ENCODE measurements around the gene STARD9.

Gene STARD9

GRCh38 chr15:42627485-42627884 lies 52.1 kb downstream of the STARD9 start:
- no peak for DNase-seq (ENCODE audit: low read depth)

GRCh38 chr15:42628761-42629160 lies 53.4 kb downstream of the STARD9 start:
- no peak for DNase-seq (ENCODE audit: low read depth)

- DNase-seq (ENCODE audit: low read depth): no peak
Measured at GRCh38 chr15:42632105-42632675, 56.8 kb downstream of the STARD9 start.

- peak; percentile 7 for DNase-seq (ENCODE audit: low read depth)
Measured at GRCh38 chr15:42640109-42640508, 64.7 kb downstream of the STARD9 start.

- peak; percentile 89 for DNase-seq (ENCODE audit: low read depth)
Measured at GRCh38 chr15:42650208-42651066, 75.0 kb downstream of the STARD9 start.

GRCh38 chr15:42665827-42666226 lies 90.4 kb downstream of the STARD9 start:
- DNase-seq (ENCODE audit: low read depth): no peak

- no peak for DNase-seq (ENCODE audit: low read depth)
Measured at GRCh38 chr15:42667855-42668254, 92.4 kb downstream of the STARD9 start.

GRCh38 chr15:42670451-42670850 lies 95.0 kb downstream of the STARD9 start:
- DNase-seq (ENCODE audit: low read depth): no peak

GRCh38 chr15:42672444-42672843 lies 97.0 kb downstream of the STARD9 start:
- no peak for DNase-seq (ENCODE audit: low read depth)

GRCh38 chr15:42674472-42674871 lies 99.1 kb downstream of the STARD9 start:
- DNase-seq (ENCODE audit: low read depth): no peak

GRCh38 chr15:42675021-42675420 lies 99.6 kb downstream of the STARD9 start:
- DNase-seq (ENCODE audit: low read depth): no peak

- DNase-seq (ENCODE audit: low read depth): no peak
Measured at GRCh38 chr15:42679285-42680141, 104.1 kb downstream of the STARD9 start.

- peak; percentile 32 for DNase-seq (ENCODE audit: low read depth)
Measured at GRCh38 chr15:42680142-42680482, 104.7 kb downstream of the STARD9 start.

- DNase-seq (ENCODE audit: low read depth): no peak
Measured at GRCh38 chr15:42681119-42681518, 105.7 kb downstream of the STARD9 start.

- DNase-seq (ENCODE audit: low read depth): no peak
Measured at GRCh38 chr15:42686281-42686680, 110.9 kb downstream of the STARD9 start.

GRCh38 chr15:42687740-42688139 lies 112.3 kb downstream of the STARD9 start:
- DNase-seq (ENCODE audit: low read depth): no peak

GRCh38 chr15:42688301-42688700 lies 112.9 kb downstream of the STARD9 start:
- DNase-seq (ENCODE audit: low read depth): no peak

- no peak for DNase-seq (ENCODE audit: low read depth)
Measured at GRCh38 chr15:42691308-42691707, 115.9 kb downstream of the STARD9 start.

GRCh38 chr15:42691770-42692169 lies 116.4 kb downstream of the STARD9 start:
- no peak for DNase-seq (ENCODE audit: low read depth)

GRCh38 chr15:42692536-42692935 lies 117.1 kb downstream of the STARD9 start:
- DNase-seq (ENCODE audit: low read depth): no peak

GRCh38 chr15:42692997-42693396 lies 117.6 kb downstream of the STARD9 start:
- DNase-seq (ENCODE audit: low read depth): no peak

GRCh38 chr15:42693496-42693895 lies 118.1 kb downstream of the STARD9 start:
- no peak for DNase-seq (ENCODE audit: low read depth)

GRCh38 chr15:42693942-42694341 lies 118.5 kb downstream of the STARD9 start:
- no peak for DNase-seq (ENCODE audit: low read depth)
